Inflammatory macrophage treated with lipopolysaccharide for 1 hour (primary cell): ENCODE measurements around the gene KCNMA1.

ENCODE experiments used
- DNase-seq, 2 donors: peaks; one replicate each; pipeline ENCODE4 v3.0.0-alpha.2; 2020 to 2022

Gene KCNMA1

DNA sequence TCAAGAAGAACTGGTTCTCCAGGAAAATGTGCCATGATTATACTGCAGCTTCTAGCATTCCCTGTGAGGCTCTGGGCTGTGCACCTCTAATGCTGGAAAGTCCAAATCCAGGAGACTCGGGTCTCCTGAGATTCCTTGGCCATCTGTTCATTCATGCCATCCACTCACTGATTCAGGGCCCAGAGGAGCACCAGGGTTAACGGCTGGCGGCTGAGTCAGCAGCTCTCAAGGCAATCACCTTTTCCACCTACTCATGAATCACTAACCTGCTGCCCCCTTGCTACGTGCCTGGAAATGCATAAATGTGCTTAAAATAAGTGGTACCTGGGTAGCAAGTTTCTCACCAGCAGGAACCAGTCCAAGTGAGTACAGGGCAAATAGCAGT is 132.7 kb downstream of the KCNMA1 start:
- DNase-seq = no peak

DNA sequence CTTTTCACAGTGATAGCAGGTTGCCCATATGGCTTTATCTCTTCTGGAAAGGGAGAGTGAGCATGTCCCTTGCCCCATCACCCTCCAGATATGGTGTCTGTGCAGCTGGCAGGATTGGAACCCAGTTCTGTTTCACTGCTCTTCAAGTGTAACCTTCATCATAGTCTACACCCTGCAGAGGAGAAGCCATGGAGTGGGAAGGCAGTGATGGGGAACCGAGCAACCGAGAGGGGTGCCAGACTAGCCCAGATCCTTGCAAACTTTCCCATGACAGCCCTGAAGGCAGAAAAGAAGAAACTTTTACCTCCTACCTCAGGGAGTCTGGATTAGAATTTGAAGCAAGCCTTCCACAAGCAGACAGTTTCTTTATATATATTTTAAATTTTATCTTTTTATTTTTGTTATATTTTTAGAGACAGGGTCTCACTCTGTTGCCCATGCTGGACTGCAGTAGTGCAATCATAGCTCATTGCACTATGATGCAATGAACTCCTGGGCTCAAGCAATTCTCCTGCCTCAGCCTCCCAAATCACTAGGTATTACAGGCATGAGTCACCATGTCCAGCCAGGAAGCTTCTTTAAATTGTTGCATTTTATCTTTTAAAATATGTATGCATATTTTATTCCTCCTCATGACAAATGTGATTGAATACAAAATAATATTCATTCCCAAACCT is 133.3 kb downstream of the KCNMA1 start:
- no peak for DNase-seq

DNA sequence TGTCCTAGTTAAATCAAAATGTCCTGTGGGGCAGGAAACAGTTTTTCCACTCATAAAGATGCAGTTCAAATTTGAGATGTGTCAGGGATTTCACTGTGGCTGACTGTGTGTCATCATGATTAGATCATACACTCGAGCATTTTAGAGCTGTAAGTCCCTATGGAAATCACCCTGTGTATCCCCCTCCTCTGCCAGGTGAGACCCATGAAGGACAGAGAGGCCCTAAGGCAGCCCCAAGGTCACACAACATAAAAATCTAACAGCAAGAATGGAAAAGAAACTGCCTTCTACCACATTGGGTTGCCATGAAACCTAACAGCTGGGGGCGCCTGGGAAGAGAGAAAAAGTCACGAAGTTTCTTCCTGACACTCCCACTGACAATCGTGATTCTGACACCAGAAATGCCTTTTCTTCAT is 135.8 kb downstream of the KCNMA1 start:
- peak in 1 of 2 donors; percentile 73 for DNase-seq

DNA sequence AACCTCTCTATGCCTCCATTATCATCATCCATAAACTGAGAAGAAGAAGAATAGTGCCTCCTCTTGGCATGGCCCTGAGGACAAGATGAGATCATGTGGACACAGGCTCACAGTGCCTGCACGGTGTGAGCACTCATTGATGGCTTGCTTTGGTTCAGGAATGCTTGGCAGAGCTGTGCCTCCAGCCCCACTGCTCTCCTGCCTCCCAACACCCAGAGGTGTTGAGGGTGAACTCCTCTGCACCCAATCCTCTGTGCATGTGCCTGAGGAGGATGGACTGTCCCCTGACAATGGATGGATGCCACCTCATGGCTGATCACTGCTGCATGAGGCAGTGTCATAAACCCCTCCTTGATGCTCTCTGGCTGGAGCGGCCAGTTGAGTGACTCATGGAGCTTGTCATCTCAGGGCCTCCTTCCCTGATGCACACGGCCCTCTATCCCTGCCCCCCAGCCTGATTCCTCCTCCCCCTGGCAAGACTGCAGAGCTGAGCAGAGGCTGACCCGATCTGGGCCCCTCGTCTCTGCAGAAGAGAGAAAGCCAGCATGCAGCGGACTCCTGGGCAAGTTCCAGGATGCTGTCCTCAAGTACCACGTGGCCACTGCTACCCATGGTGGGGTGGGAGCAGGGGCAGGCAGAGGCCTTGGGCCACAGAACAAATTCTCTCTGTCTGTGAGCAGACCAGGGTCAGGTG is 136.3 kb downstream of the KCNMA1 start:
- peak in 1 of 2 donors; percentile 51 for DNase-seq

DNA sequence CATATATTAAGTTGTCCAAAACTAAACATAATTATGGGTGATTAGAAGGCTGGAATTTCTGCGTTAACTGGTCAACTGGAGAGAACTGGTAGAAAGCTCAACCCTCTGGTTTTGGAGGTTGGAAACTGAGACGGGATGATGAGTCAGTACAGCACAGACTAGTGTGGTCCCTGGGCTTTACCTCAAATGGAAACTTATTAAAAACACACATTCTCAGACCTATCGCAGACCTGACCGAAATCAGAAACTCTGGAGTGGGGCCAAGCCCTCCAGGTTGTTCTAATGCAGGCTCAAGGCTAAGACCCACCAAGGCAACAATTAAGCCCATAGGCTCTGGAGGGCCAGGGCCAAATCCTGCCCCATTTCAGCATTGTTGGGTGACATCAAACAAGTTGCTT is 136.9 kb downstream of the KCNMA1 start:
- DNase-seq = no peak

DNA sequence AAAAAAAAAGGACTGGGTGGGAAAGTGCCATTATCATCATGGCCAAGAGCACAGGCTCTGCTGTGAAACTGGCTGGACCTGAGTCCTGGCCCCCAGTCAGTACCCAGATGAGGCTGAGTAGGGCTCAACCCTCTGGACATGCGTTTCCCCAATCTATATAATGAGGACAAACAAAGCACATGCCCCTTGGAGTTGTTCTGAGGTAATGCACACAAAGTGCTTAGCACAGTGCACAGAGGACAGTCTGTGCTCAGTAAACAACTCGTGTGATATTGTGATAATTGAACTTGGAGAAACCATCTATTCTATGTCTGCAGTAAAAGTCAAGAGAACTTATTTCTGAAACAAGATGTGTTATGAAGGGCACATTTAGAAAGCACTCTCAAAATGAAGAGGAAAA is 138.8 kb downstream of the KCNMA1 start:
- DNase-seq = no peak

DNA sequence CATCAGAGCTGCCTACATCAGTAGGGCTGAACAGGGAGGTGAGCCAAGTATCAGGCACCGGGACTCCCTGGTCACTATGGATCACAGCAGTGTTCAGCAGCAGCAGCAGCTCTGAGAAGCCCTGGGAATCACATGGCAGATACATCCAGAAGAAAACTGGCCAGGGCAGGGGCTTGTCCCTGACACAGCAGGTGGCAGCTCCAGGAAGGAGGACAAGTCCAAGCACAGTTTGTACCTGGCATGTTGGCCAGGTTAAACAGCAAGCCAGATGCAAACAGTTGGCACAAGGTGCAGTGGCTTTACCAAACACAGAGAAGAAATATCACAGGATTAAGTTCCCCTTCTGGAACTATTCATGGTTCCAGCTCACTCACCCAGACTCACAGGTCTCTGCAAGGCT is 139.4 kb downstream of the KCNMA1 start:
- no peak for DNase-seq

DNA sequence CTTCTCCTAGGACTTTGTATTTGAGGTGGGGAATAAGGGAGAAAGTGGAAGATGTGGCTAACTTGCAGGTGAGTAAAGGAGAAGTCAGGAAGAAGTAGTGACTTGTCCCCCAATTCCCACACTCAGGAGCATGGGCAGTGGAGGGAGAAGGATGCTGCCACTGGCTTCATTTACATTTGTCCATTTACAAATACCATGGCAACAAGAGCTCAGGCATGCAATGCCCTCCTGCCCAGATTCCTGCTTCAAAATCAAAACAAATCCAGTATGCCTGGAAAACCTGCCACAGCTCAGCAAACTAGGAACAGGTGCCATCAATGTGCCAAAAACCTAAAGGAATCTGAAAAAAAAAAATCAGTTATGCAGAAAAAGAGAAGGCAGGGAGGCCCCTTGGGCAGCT is 139.9 kb downstream of the KCNMA1 start:
- DNase-seq = no peak

DNA sequence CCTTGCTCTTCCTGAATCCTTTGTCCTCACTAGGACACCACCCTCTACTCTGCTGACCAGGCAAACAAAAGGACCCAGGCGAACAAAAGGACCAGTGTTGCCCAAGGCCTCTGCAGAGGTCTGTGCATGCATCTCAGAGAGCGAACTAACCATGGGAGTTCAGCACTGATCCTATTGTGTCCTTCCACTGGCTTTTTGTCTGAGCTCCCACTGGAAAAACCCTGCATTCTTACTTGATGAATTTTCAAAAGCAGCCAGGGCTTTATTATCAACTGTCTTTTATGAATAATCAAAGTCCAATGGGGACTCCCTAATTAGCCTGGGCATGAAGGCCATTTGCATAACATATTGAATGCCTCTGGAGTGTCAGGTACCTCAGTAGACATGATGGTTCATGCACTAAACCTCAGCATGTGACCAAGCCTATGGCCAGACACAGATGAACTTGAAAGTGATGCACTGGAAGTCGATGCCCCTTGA is 140.6 kb downstream of the KCNMA1 start:
- DNase-seq = no peak

DNA sequence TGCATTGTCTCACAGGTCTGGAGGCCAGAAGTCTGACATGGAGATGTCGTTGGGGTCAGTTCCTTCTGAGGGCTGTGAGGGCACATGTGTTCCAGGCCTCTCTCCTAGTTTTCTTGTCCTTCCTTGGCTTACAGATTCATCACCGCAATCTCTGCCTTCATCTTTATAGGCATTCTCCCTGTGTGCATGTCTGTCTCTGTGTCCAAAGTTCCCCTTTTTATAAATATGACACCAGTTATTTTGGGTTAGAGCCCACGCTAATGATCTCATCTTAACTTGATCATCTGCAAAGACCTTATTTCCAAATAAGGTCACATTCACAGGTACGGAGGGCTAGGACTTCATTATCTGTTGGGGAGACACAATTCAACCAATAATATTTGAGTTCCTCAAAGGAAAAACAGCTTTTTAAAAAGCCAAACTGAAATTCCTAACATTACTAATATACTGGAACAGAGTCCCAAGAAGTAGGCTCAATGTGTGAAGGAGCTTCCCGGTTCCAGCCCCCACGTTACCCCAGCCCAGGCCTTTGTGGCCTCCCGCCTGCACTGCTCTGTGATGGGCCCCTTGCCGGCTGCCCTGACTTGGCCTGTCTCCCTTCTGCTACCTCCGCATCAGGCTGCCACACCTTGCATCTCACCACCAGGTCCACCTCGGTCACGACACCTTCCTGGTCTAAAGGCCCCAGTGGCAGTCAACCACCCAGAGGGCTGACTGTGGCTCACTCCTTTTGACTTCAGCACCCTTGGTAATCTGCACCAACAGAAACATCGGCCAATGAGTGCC is 142.7 kb downstream of the KCNMA1 start:
- DNase-seq = peak; percentile 29 to 70

DNA sequence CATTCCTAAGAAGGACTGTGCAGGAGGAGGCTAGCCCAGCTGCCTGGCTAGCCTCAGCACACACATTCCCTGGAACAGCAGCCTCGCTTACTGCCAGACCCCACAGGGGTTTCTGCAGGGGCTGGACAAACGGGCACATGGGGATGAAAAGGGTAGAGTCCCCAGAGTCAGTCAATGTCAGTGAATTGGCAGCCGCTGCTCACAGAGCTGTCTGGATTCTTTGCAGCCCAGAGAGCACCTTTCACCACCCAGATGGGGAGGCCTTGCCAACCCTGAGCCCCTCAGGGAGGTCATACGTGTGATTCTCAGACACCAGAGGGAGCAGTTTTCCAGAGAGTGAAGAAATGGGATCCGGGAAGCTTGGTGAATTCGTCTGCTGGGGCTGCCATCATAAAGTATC is 143.3 kb downstream of the KCNMA1 start:
- no peak for DNase-seq

DNA sequence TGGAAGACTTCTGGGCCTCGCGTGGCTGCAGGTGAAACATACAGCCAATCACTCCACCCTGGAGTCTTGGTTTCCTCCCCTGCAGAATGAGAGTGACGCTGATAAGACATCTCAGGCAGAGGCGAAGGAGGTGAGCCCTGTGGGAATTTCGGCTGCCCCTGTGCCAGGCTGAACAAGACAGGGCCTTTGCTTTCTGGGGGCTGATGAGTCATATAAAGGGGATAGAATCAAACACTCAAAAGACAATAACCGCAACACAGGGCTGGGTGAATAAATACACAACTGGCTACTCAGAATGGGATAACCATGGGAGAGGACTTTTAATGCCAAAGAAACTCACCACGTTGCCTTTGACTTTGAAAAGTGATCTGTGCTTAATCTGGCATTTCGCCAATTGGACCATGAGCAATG is 143.8 kb downstream of the KCNMA1 start:
- no peak for DNase-seq

DNA sequence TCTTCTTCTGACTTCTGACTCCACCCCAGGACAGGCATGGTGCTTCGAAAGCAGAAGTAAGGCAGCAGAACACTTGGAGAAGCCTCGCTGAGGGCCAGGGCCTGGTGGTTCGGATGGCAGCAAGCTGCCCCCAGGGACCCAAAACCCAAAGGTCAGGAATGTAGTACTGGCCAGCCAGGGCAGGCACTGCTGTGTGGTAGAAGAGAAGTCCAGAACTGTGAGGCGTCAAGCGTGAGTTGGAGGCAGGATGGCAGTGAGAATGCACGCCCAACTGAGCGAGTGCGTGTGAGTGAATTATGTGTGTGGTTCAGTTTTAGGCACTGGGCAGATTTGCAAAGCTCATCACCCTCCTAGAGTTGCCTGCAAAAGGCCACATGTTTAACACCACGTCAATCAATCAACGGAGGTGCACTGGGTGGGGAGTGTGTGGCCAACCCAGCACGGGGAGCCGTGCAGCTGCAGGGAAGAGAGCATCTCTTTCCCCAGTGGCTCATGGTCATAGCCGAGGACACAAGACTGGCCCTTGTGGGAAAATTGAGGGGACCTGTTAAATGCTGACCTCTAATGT is 144.3 kb downstream of the KCNMA1 start:
- DNase-seq = no peak

DNA sequence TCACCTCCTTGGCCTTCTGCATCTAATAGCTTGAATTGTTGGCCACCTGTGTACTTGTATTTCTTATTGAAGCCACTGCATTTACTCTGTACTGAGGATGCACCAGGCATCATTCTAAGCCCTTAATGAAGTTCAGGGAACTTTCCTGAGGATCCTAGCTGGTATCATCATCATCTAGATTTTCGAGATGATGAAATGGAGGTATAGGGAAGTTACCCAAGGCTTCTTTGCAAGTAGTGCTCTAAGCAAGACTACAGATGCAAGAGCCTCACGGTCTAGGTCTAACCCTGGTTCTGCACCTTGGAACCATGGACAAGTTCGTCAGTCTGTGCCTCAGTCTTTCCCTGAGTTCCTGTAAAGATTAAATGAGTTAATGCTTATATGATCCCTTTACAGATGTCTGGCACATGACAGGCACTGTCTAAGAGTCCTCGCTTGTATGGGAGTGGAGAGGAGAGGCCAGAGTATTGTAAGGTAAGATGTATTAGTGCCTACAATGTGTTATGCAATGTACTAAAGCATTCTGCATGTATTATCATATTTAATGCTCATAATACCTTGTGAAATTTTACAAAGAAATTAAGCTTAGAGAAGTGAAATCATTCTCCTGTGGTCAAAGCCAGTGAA is 145.1 kb downstream of the KCNMA1 start:
- DNase-seq = peak; percentile 29 to 65

DNA sequence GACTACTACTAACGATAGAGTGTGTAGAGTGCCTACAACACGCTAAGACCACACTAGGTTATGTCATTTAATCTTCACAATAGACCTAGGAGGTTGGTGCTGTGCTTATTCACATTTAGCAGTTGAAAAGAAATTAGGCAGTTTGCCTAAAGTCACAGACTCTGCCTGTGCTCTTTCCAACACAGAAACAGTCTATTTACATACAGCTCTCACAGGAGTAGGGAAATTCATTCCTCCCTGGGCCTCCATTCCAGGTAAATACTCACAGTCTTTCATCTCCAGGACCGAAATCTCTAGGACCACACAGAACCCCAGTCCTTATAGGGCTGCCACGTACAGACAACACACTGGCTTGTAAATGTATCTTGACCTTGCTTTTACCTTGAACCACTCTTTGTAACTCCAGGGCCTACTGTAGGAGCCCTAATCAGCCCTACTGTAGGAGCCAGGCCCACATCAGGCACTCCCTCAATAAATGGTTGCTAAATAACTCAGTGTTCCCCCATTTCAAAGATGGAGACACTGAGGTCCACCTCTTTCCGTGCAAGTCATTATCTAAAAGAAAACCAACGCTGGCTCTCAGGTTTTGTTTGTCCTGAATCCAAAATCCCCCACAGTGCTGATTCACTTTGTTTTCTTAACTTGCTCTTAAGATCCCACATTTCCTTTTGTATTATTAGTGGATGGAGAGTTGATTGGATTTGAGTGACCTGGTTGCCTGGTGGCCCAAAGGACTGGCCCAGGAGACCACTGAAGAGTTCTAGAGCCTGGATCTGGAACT is 146.9 kb downstream of the KCNMA1 start:
- DNase-seq = no peak

DNA sequence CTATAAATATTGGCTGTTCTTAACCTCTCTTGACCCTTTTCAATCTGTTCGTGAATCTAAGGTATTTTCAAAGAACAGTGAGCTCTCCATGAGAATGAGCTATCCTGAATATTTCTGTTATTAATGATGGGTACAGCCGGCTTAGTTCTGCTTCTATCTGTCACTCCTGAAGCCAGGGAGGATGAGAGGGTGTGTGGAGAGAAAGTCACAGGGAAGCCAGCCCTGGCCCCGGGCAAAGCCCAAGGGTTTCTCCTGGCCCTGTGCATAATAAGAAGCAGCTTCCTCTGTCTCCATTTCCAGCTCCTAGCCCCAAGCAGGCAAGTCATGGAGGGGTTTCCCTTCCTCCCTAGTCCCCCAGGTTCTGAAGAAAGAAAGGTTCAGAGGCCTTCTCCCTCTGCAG is 151.1 kb downstream of the KCNMA1 start:
- no peak for DNase-seq

DNA sequence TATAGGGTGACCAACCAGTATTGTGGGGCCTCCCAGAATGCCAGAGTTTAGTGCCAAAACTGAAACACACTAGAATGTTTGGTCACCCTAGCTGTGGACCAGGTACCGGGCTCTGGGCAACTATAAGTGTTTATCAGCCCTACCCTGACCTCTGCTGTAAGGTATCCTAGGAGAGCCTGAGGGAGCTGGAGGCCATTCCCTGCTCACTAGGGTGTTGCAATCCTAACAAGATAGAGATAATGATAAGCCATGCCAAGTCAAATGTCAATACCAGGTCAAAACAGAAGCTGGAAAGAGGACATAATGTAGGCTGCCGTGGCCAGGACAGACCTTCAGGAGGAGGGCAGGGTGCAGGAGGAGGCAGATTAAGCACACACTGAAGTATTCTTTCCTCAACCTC is 151.8 kb downstream of the KCNMA1 start:
- no peak for DNase-seq

DNA sequence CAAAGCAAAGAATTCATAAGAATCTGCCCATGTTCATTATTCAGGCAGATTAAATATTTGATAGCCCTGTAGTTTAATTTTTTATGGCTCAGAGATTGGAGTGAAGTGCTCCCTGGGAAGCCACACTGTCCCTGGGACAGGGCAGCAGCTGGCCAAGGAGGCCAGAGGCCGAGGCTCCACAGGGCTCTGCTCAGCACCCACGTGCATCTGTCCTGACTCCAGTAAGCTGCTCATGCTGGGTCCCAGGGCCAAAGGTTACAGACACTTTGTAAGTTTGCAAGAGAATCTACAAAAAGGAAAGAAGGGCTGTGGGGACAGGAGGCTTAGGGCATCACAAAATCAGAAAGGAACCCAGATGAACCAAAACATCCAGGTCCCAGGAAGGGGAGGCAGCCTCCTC is 155.5 kb downstream of the KCNMA1 start:
- no peak for DNase-seq

DNA sequence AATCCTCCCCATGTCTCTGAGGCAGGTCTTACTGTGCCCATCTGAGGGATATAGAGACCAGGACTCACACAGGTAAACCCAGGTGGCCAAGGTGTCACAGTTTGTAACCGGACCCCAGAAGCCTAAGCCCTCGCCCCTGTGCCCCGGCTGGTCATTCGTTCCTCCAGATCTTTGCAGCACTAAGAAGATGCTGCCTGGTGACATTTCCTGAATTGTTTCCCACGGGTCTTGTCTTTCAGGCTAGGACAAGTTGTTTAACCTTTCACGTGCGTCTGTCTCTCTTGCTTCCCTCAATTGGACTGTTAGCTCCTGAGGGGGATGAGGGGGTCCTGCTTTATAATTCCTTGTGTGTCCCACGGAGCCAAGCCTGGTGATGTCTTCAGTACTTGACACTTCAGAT is 158.0 kb downstream of the KCNMA1 start:
- DNase-seq = no peak

DNA sequence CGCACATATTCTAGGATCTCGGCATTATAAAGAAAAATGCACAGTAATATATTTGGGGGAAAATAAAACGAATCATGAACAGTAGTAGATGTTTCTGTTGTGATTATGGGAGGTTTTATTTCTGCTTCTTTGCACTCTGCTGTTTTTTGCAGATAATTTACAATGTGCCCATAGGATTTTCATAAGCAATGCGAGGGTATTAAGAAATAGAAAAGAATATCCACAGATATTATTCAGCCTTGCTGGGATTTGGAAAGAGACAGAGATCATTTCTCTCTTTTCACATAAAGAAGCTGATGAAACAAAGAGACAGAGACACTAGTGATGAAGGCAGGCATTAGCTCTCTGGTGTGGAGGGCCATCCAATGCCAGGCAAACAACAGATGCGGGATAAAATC is 158.6 kb downstream of the KCNMA1 start:
- no peak for DNase-seq

DNA sequence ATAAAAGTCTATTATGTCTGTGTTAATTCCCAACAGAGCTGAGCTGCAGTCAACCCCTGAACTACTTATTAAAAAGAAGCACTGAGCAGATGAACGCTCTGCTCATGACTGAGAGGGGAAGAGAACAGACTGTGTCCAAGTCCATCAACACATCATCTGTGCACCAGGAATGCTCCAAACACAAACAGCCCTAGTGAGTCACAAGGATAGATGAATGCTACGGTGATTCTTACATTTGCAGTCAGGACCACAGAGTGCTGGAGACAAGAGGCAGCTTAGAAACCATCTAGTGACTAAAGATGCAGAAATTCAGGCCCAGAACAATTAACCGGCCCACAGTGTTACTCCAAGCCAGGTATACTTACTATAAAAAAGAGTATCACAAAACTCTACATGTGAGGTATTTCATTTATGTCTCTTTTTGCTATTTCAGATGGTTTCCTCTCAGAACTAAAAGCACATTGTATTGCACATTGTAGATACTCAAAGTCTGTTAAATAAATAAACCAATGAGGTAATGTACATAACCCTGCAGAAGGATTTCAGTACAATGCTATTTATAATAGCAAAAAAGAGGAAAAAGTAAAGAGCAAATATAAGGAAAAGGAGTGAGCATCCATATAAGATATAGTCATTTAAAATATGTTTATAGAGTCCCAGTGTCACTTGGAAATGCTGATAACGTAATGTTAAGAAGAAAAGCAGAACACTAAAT is 159.2 kb downstream of the KCNMA1 start:
- no peak for DNase-seq

DNA sequence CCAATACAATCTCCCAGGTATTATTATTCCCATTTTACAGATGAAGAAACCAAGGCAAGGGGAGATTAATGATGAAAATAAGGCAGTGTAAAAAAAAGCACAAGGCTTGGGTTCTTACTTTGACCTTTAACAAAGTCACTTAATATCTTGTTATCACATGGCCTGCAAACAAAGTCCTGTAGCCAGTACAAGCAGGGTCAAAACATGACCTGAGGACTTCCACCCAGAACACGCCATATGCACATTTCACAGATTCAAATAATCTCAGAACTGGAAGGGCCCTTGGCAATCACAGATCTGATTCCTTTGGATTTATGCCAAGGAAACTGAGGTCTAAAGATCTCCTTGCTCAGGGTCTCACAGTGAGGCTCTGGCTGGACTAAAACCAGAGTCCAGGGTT is 162.1 kb downstream of the KCNMA1 start:
- no peak for DNase-seq
